ENCODE results near the gene GPN2. TPM values are rescaled to one million over a fixed set of nuclear protein-coding genes. Genes with fewer than 3 reads are reported as not detected.

The GPN2 gene
- total and polyA plus RNA-seq, 2 of the 4 experiments (the other 2 are of a cell fraction) = 15.4 to 22.2 TPM

GRCh38 chr1:26915204-26915842, 25.2 kb upstream of the GPN2 start:
- no peak overlapping the region for H3K9ac ChIP-seq (ENCODE audit: low read depth, low read length)
- no peak for DNase-seq

More at GRCh38 chr1:26915204-26915842, 25.2 kb upstream of the GPN2 start:
- Histone ChIP-seq H3K36me3 (ENCODE audit: control insufficient read depth, insufficient read depth, low read length) (no peaks in the 10 kb centered on the region), H3K9me1 (ENCODE audit: insufficient read depth, low read length) (no peaks in the 10 kb centered on the region), H2AK5ac (ENCODE audit: low read depth, low read length) (no peak overlapping the region), H3K27me3 (ENCODE audit: control insufficient read depth, insufficient read depth, low read length) (peaks cover 14% of the 10 kb centered on the region), H3K18ac (ENCODE audit: low read depth, low read length) (no peak overlapping the region), H3K56ac (ENCODE audit: extremely low read depth, insufficient read depth, low read length) (no peak overlapping the region), H2BK20ac (ENCODE audit: low read depth, low read length) (no peak overlapping the region), H3K9me3 (ENCODE audit: control insufficient read depth, insufficient read depth, low read length) (no peaks in the 10 kb centered on the region), H3K4ac (ENCODE audit: low read depth, low read length) (no peak overlapping the region), H4K91ac (ENCODE audit: insufficient read depth, low read depth, low read length) (no peak overlapping the region), H2AK9ac (replicated peaks; ENCODE audit: low read depth, low read length, poor library complexity) (peak overlapping the region; percentile 55), H4K8ac (ENCODE audit: low read depth in 2 of 2, low read length in 2 of 2) (no peak overlapping the region), H2BK120ac (ENCODE audit: low read depth, low read length) (no peak overlapping the region), H3K27ac (ENCODE audit: insufficient read depth, low read length) (no peak overlapping the region), H3K4me2 (ENCODE audit: low read depth, low read length) (no peak overlapping the region), H3K14ac (replicated peaks; ENCODE audit: low read depth, low read length) (no peak overlapping the region), H2BK15ac (ENCODE audit: low read depth, low read length) (no peak overlapping the region), H3K79me1 (ENCODE audit: low read depth in 1 of 2, low read length in 2 of 2) (no peaks in the 10 kb centered on the region), H3K4me3 (ENCODE audit: insufficient read depth, low read depth, low read length) (no peak overlapping the region), H4K5ac (ENCODE audit: low read depth, low read length) (no peak overlapping the region), H2BK5ac (ENCODE audit: low read depth, low read length, poor library complexity, severe bottlenecking) (no peak overlapping the region), H3K4me1 (ENCODE audit: control insufficient read depth, insufficient read depth, low read length) (no peaks in the 10 kb centered on the region), H3K23ac (ENCODE audit: low read depth, low read length) (no peak overlapping the region), H4K20me1 (ENCODE audit: insufficient read depth, low read length) (no peaks in the 10 kb centered on the region), H2AFZ (replicated peaks; ENCODE audit: low read length, poor library complexity) (peak overlapping the region; percentile 58)
- ATAC-seq (ENCODE audit: low read depth) = no peak
- no peak for TF ChIP-seq NFE2L2 (IDR thresholded peaks at IDR 0.05; ENCODE audit: low read depth, low read length)
- no peak for TF ChIP-seq RFX5 (IDR thresholded peaks at IDR 0.05; ENCODE audit: low read depth, low read length)
- no peak for TF ChIP-seq FOS (IDR thresholded peaks at IDR 0.05; ENCODE audit: low read depth, low read length)
- TF ChIP-seq SMC3 (IDR thresholded peaks at IDR 0.05; ENCODE audit: low read depth, low read length) = no peak
- TF ChIP-seq CEBPB (IDR thresholded peaks at IDR 0.05; ENCODE audit: low read depth, low read length) = no peak
- TF ChIP-seq CHD1 (IDR thresholded peaks at IDR 0.05; ENCODE audit: low read depth, low read length) = no peak
- no peak for TF ChIP-seq MXI1 (IDR thresholded peaks at IDR 0.05; ENCODE audit: borderline replicate concordance, low read depth, low read length)
- no peak for TF ChIP-seq CTCF (conservative IDR thresholded peaks at IDR 0.05; ENCODE audit: low read depth, low read length)
- no peak for TF ChIP-seq POLR2A (IDR thresholded peaks at IDR 0.05; ENCODE audit: low read depth, low read length)
- TF ChIP-seq RCOR1 (IDR thresholded peaks at IDR 0.05; ENCODE audit: insufficient replicate concordance, low read length) = no peak
- no peak for TF ChIP-seq RAD21 (IDR thresholded peaks at IDR 0.05; ENCODE audit: low read length)
- no peak for TF ChIP-seq MAFK (IDR thresholded peaks at IDR 0.05; ENCODE audit: low read depth, low read length)
- ChIA-PET POLR2A (ENCODE audit: unreplicated experiment) (no interaction called here), CTCF (no interaction called here)
- BruUV-seq (replicated peaks) = no TSS peak
- intact Hi-C loops (cut with micrococcal nuclease) (no loop called here), in situ Hi-C loops (cut with MboI; ENCODE audit: low sequenced_read_pairs) (no loop called here), dilution Hi-C loops (cut with HindIII; ENCODE audit: low sequenced_read_pairs, unreplicated experiment) (no loop called here)
- 52% methylated on average over 3 of the region's 5 CpGs; no CpG with 5 or more reads in 1 of the 2 experiments for WGBS, 2 experiments (ENCODE audit: extremely low coverage in 2 of 2, insufficient read length in 1 of 2)

All from IMR-90 (cell line).